H1 (cell line): ENCODE data around the gene TP53I11. TPM values are rescaled to one million over a fixed set of nuclear protein-coding genes. Genes with fewer than 3 reads are reported as not detected.
A peak's percentile ranks its signal among the peaks of the same experiment; 100 is the strongest.

Experiments used
- CREB1 ChIP-seq: IDR thresholded peaks from 2 replicates; pipeline ENCODE4 v1.6.1; 2012; ENCODE audit warnings: inconsistent platforms
- EZH2 ChIP-seq: fragments of 200-600 bp; sonication (generic); IDR thresholded peaks from 2 replicates; pipeline ENCODE4 v1.7.1; 2012; ENCODE audit warnings: low read depth, mild to moderate bottlenecking, moderate library complexity, low read length, inconsistent platforms; ENCODE audit not compliant: severe bottlenecking
- JUND ChIP-seq: IDR thresholded peaks from 2 replicates; pipeline ENCODE4 v1.6.1; 2011; ENCODE audit warnings: mild to moderate bottlenecking, improper control_type of control experiment, low read length
- KDM5A ChIP-seq: fragments of 200-600 bp; IDR thresholded peaks from 2 replicates; pipeline ENCODE4 v1.7.1; 2012; ENCODE audit warnings: mild to moderate bottlenecking, low read length, inconsistent platforms, mixed read lengths
- MAFK ChIP-seq: IDR thresholded peaks from 2 replicates; pipeline ENCODE4 v1.6.1; 2012; ENCODE audit warnings: low read depth, mild to moderate bottlenecking, improper control_type of control experiment, low read length
- RFX5 ChIP-seq: IDR thresholded peaks from 2 replicates; pipeline ENCODE4 v1.6.1; 2011; ENCODE audit warnings: low read depth, low read length, improper control_type of control experiment, borderline replicate concordance
- SRF ChIP-seq: IDR thresholded peaks from 2 replicates; pipeline ENCODE4 v1.6.1; 2011; ENCODE audit warnings: mild to moderate bottlenecking, low read depth, low read length, moderate library complexity
- polyA plus RNA-seq, 7 experiments: library from polyadenylated mRNA; depleted of rRNA in 3 of 7; stranded (reverse) in 5 of 7; unstranded in 2 of 7; fragments of >200 nt in 5 of 7; fragments of 200-250 nt in 2 of 7; gene quantifications; 1 replicate in 5 of 7; 2 replicates in 1 of 7; 4 replicates in 1 of 7; pipeline versions ENCODE4 v1.2.1 to v1.2.3, GENCODE V29; 2011 to 2013; ENCODE audit warnings: missing spikeins in 2 of 7, mixed read lengths in 2 of 7
- total RNA-seq: library from RNA; stranded (reverse); fragmentation: NEBNext Ultra II Directional; extraction: Animal tissue kit (Norgen Biotek cat#: 25700); gene quantifications from 2 replicates; pipeline ENCODE4 v1.2.1, GENCODE V29; 2021
- TF ChIP-seq, protein P1 (sequence below): IDR thresholded peaks from 2 replicates; pipeline ENCODE4 v1.6.1; 2012; ENCODE audit warnings: low read length, inconsistent platforms

The TP53I11 gene
- total and polyA plus RNA-seq, 2 of the 8 experiments (the other 6 are each of a cell fraction or from before 2014, with no cell fraction given) = 34.0 to 46.3 TPM

DNA sequence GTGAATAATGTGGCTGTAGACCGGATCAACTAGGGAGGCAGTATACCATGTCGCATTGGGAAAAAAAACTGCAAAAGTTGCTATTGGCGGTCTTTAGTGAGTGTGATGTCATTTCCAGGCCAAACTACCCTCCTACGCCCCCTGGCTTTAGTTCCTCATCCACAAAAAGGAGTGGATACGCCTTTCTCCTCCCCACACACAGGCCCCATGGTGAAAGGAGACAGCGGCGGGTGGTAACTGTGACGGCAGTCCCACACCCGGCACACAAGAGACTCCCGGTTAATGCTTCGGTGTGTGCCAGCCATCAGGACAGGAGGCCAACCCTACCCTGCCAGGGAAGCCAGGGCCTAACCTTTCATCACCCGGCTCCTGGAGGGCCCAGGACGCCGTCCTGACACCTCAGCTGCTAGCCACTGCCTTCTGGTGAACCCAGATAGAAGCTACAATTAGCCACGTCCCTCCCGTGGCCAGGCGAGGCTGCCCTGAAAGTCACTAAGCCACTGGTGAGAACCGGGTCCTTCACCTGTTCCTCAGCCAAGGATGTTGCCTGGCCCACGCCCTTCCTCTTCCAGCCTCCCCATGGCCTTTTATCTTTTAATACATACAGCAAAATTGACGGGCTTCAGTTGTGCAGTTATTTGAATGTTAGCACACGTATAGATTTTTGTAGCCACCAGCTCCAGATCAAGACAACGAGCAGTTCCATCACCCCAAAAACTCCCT lies 10.8 kb downstream of the TP53I11 start (continued):
- no peak for TF ChIP-seq EZH2
- TF ChIP-seq JUND = 0 out of 2 replicates have a peak, but pooled peaks have one; percentile 27
- peak; percentile 51; the same call in 1 of the 2 replicates for TF ChIP-seq CREB1
- no peak for TF ChIP-seq KDM5A
- TF ChIP-seq, protein P1, sequence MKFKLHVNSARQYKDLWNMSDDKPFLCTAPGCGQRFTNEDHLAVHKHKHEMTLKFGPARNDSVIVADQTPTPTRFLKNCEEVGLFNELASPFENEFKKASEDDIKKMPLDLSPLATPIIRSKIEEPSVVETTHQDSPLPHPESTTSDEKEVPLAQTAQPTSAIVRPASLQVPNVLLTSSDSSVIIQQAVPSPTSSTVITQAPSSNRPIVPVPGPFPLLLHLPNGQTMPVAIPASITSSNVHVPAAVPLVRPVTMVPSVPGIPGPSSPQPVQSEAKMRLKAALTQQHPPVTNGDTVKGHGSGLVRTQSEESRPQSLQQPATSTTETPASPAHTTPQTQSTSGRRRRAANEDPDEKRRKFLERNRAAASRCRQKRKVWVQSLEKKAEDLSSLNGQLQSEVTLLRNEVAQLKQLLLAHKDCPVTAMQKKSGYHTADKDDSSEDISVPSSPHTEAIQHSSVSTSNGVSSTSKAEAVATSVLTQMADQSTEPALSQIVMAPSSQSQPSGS = peak; percentile 88
- TF ChIP-seq MAFK = no peak
- TF ChIP-seq RFX5 = no peak
- no peak for TF ChIP-seq SRF
